VCaP (cell line): Measurements from ENCODE around the gene SIGLEC1.
A peak's percentile ranks its signal among the peaks of the same experiment; 100 is the strongest.

Source experiments
- H3K27ac ChIP-seq: fragments of 450-650 bp; 2 replicates; pipeline ENCODE4 v1.5.1; 2017
- TF ChIP-seq, protein P1 (sequence below): fragments of 450-650 bp; conservative IDR thresholded peaks from 2 replicates; pipeline ENCODE4 v1.5.1; 2017; ENCODE audit warnings: mild to moderate bottlenecking, moderate library complexity

Gene SIGLEC1

DNA sequence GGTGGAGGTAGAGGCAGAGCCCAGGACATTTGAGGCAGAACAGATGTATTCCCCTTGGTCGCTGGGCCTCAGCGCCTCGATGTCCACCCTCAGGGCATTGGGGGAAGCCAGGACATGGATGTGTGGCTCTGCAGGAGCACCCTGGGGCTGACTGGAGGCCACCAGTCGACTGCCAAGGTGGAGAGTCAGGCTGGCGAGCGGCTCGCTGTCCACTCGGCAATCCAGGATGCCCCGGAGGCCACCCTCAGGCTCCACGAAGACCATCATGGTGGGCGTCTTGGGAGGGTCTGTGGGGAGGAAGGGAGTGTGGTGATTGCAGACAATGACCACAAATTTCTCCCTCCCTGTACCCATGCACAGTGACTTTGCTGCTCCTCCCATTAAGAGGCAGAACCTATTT lies 22.4 kb downstream of the SIGLEC1 start:
- H3K27ac ChIP-seq = no peak overlapping the region
- TF ChIP-seq, protein P1, sequence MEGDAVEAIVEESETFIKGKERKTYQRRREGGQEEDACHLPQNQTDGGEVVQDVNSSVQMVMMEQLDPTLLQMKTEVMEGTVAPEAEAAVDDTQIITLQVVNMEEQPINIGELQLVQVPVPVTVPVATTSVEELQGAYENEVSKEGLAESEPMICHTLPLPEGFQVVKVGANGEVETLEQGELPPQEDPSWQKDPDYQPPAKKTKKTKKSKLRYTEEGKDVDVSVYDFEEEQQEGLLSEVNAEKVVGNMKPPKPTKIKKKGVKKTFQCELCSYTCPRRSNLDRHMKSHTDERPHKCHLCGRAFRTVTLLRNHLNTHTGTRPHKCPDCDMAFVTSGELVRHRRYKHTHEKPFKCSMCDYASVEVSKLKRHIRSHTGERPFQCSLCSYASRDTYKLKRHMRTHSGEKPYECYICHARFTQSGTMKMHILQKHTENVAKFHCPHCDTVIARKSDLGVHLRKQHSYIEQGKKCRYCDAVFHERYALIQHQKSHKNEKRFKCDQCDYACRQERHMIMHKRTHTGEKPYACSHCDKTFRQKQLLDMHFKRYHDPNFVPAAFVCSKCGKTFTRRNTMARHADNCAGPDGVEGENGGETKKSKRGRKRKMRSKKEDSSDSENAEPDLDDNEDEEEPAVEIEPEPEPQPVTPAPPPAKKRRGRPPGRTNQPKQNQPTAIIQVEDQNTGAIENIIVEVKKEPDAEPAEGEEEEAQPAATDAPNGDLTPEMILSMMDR = no peak

- H3K27ac ChIP-seq = no peak overlapping the region
- TF ChIP-seq, protein P1 = no peak
These were observed 24.7 kb downstream of the SIGLEC1 start for GRCh38 chr20:3687655-3688054.

DNA sequence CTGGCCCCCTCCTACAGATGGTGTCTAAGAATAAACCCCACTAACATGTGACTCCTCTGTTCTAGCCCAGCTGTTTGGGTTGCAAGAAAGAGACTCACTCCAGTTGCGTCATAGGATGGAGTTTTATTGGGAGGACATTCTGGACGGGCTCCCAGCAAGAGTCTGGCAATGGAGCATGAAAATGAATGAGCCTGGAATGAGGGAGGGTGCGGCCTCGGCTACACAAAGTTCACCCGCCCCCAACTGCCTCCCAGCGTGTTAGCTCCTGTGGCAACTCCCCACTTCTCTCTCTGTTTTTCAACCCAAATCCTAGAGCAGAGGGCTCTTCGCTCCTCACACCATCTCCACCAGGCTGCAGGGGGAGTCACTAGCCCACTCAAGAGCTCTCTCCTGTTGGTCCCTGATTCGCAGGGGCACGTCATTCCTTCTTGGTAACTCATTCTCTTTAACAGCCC lies 25.5 kb downstream of the SIGLEC1 start:
- TF ChIP-seq, protein P1 = no peak
- H3K27ac ChIP-seq = no peak overlapping the region

- TF ChIP-seq, protein P1 = no peak
These were observed 26.0 kb downstream of the SIGLEC1 start for GRCh38 chr20:3686421-3686820.

DNA sequence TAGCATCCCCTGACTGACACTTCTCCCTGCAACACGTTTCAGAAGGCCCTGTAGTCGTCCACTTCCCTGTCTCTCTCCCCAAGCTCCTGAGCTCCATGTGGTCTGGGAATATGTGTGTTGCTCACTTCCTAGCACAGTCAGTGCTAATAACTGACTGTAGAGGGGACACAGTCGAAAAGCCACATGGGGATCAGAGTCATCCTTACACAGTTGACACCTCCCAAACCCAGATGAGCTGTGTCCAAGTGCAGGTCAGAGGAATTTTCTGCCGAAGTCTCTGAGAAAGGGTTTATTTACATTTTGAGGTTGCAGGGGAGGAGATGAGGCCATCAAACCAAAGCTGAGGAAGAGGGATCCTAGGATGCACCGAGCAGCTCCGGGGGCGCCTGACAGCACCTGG lies 27.1 kb downstream of the SIGLEC1 start:
- H3K27ac ChIP-seq = no peak overlapping the region
- TF ChIP-seq, protein P1 = no peak

More at GRCh38 chr20:3686421-3686820, 26.0 kb downstream of the SIGLEC1 start:
- no peak overlapping the region for H3K27ac ChIP-seq

- TF ChIP-seq, protein P1 = no peak
- H3K27ac ChIP-seq = peak within 1 kb of the TSS; percentile 24; the same call in 1 of the 2 replicates
These were observed 30.2 kb downstream of the SIGLEC1 start, which contains the start of gene ADAM33 for GRCh38 chr20:3681931-3682781. Gene ADAM33 (minus strand): TSS chr20:3682010. CDS start chr20:3682004, 6 bp downstream.

- peak overlapping the region; percentile 24; the same call in 1 of the 2 replicates for H3K27ac ChIP-seq
- TF ChIP-seq, protein P1 = no peak
These were observed 31.0 kb downstream of the SIGLEC1 start for GRCh38 chr20:3681352-3681930.
